ENCODE measurements around the gene CCNDBP1.
"Not testable (repeated sequence)": the region's sequence is repeated elsewhere in the genome, so short reads cannot be mapped to it uniquely, and the experiment has no call there.

Gene CCNDBP1

DNA sequence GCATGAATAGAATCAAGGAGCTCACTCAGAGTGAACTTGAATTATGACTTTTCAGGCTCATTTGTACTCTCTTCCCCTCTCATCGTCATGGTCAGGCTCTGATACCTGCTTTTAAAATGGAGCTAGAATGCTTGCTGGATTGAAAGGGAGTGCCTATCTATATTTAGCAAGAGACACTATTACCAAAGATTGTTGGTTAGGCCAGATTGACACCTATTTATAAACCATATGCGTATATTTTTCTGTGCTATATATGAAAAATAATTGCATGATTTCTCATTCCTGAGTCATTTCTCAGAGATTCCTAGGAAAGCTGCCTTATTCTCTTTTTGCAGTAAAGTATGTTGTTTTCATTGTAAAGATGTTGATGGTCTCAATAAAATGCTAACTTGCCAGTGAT, 9.6 kb downstream of the CCNDBP1 start:
- TF ChIP-seq, protein P1, sequence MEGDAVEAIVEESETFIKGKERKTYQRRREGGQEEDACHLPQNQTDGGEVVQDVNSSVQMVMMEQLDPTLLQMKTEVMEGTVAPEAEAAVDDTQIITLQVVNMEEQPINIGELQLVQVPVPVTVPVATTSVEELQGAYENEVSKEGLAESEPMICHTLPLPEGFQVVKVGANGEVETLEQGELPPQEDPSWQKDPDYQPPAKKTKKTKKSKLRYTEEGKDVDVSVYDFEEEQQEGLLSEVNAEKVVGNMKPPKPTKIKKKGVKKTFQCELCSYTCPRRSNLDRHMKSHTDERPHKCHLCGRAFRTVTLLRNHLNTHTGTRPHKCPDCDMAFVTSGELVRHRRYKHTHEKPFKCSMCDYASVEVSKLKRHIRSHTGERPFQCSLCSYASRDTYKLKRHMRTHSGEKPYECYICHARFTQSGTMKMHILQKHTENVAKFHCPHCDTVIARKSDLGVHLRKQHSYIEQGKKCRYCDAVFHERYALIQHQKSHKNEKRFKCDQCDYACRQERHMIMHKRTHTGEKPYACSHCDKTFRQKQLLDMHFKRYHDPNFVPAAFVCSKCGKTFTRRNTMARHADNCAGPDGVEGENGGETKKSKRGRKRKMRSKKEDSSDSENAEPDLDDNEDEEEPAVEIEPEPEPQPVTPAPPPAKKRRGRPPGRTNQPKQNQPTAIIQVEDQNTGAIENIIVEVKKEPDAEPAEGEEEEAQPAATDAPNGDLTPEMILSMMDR (conservative IDR thresholded peaks at IDR 0.05; ENCODE audit: control insufficient read depth, insufficient read depth, low read depth, low read length): no peak
- H3K4me3 ChIP-seq (ENCODE audit: control insufficient read depth, low read depth, low read length): no peak overlapping the region
- DNase-seq (ENCODE audit: low read depth): no peak

DNA sequence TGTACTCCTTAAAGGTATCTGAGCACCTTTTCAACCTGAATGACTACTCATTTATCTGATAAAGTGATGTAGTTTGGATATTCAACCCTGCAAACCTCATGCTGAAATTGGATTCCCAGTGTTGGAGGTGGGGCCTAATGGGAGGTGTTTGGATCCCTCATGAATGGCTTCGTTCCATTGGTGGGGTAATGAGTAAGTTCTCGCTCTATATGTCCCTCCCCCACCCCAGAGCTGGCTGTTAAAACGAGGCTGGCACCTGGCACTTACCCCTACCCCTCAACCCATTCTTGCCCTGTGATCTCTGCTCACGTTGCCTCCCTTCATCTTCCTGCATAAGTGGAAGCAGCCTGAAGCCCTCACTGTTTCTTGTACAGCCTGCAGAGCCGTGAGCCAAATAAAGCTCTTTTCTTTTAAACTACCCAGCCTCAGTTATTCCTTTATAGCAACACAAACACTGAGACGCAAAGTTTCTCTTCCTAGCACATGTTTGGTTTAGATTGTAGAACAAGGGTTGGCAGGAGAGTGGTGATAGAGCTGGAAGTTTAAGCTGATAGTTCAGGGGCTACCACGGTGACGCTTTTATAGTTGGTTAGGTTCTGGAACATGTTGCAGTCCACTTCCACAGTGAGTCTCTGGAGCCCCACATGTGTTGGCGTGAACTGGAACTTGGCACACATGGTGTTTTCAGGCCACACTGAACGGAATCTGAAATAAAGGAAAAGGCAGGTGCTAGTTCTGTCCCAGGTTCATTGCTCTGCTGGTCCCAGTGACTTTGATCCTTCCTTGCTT, 11.8 kb downstream of the CCNDBP1 start:
- DNase-seq (ENCODE audit: low read depth): no peak
- no peak overlapping the region for H3K4me3 ChIP-seq (ENCODE audit: control insufficient read depth, low read depth, low read length)
- TF ChIP-seq, protein P1 (conservative IDR thresholded peaks at IDR 0.05; ENCODE audit: control insufficient read depth, insufficient read depth, low read depth, low read length): no peak

DNA sequence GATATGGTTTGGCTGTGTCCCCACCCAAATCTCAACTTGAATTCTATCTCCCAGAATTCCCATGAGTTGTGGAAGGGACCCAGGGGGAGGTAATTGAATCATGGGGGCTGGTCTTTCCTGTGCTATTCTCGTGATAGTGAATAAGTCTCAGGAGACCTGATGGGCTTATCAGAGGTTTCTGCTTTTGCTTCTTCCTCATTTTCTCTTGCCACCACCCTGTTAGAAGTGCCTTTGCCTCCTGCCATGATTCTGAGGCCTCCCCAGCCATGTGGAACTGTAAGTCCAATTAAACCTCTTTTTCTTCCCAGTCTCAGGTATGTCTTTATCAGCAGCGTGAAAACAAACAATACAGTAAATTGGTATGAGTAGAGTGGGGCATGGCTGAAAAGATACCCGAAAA, 12.6 kb downstream of the CCNDBP1 start:
- not testable (repeated sequence) for DNase-seq (ENCODE audit: low read depth); H3K4me3 ChIP-seq (ENCODE audit: control insufficient read depth, low read depth, low read length)

DNA sequence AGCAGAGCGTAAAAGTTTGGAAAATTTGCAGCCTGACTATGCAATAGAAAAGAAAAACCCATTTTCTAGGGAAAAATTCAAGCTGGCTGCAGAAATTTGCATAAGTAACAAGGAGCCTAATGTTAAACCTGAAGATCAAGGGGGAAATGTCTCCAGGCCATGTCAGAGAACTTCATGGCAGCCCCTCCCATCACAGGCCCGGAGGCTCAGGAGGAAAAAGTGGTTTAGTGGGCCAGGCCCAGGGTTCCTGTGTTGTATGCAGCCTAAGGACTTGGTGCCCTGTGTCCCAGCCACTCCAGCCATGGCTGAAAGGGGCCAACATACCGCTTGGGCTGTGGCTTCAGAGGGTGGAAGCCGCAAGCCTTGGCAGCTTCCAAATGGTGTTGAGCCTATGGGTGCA, 13.4 kb downstream of the CCNDBP1 start:
- H3K4me3 ChIP-seq (ENCODE audit: control insufficient read depth, low read depth, low read length); DNase-seq (ENCODE audit: low read depth): not testable (repeated sequence)

DNA sequence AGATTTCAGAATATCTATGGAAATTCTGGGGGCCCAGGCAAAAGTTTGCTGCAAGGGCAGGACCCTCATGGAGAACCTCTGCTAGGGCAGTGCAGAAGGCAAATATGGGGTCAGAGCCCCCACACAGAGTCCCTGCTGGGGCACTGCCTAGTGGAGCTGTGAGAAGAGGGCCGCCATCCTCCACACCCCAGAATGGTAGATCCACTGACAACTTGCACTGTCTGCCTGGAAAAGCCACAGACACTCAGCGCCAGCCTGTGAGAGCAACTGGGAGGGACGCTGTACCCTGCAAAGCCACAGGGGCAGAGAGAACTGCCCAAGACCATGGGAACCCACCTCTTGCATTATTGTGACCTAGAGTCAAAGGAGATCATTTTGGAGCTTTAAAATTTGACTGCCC, 13.8 kb downstream of the CCNDBP1 start:
- DNase-seq (ENCODE audit: low read depth): no peak
- no peak overlapping the region for H3K4me3 ChIP-seq (ENCODE audit: control insufficient read depth, low read depth, low read length)
- TF ChIP-seq, protein P1 (conservative IDR thresholded peaks at IDR 0.05; ENCODE audit: control insufficient read depth, insufficient read depth, low read depth, low read length): no peak

DNA sequence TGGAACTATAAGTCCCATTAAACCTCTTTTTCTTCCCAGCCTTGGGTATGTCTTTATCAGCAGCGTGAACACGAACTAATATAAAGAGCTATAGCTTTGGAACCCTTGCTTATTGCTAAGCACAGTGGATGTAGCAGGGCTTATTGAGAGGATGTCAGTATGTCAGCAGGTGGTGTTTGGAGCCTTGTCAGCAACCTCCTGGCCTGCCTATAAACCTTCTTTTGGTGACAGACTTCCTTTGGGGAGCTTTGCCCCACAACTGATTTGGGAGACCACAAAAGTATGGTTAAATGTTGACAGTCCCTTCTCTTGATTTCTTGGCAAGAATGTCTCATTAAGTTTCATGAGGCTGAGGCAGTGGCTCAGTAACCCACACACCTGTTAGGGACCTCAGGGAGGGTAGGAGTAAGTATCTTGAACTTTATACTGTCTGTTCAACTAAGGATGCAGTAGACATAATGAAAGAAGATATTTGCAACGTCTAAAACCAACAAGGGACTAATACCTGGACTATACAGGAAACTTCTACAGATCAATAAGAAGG, 14.8 kb downstream of the CCNDBP1 start:
- TF ChIP-seq, protein P1 (conservative IDR thresholded peaks at IDR 0.05; ENCODE audit: control insufficient read depth, insufficient read depth, low read depth, low read length): no peak
- no peak overlapping the region for H3K4me3 ChIP-seq (ENCODE audit: control insufficient read depth, low read depth, low read length)
- no peak for DNase-seq (ENCODE audit: low read depth)

DNA sequence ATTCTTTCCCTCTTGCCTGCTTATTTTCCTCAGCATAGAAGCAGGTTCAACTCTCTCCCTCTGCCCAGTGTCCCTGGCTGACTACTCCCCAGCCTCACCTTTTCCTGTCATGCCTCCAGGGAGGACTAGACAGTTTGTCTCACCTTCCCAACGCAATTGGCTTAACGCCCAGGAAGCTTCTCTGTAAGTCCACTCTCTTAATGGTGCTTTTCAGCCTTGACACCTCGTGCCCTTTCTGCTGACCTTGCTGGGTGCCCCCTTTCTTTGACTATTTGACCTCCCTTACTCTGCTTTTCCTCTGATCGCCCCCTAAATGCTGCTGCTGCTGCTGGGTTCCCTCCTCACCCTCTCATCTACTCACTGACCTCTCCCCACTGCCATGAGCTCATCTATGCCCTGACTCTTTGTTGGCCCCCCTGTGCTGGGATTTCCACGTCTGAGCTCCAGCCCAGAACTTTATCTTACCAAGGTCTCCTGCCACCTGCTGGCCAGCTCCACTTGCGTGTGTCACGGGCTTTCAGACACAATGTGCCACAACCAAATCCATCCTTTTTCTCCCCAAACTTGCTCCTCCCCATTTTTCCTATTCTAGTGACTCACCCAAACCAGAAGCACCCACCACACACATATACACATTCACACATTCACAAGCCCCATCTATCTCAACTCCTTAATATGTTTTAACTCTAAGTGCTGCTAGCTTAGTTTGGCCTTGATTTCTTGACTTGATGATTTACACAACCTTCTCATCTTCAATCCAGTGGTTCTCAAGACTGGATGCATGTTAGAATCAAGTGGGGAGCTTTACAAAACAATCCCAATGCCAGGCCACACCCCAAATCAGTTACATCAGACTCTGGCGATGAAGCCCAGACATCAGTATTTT, 19.1 kb downstream of the CCNDBP1 start:
- H3K4me3 ChIP-seq (ENCODE audit: control insufficient read depth, low read depth, low read length): no peak overlapping the region
- TF ChIP-seq, protein P1 (conservative IDR thresholded peaks at IDR 0.05; ENCODE audit: control insufficient read depth, insufficient read depth, low read depth, low read length): peak; percentile 70
- DNase-seq (ENCODE audit: low read depth): peak; percentile 78

Measured in fibroblast of mammary gland (primary cell).